Vagina (tissue), 2 donors: ENCODE measurements around the gene CTAGE9. TPM values are rescaled to one million over a fixed set of nuclear protein-coding genes. Genes with fewer than 3 reads are reported as not detected.
"Not testable (repeated sequence)": the region's sequence is repeated elsewhere in the genome, so short reads cannot be mapped to it uniquely, and the experiment has no call there.

Experiments used
- DNase-seq, 2 donors: peaks; one replicate each; pipeline ENCODE4 v3.0.0-alpha.2; 2017; ENCODE audit errors: extremely low spot score in 2 of 2
- H3K27ac ChIP-seq: fragments of 200-600 bp; sonication (generic); one replicate; pipeline ENCODE4 v1.5.1; 2019
- H3K27me3 ChIP-seq: fragments of 200-600 bp; sonication (generic); one replicate; pipeline ENCODE4 v1.5.1; 2019
- H3K36me3 ChIP-seq, 2 donors: fragments of 200-600 bp; sonication (generic); one replicate each; pipeline ENCODE4 v1.5.1; 2017 to 2019
- H3K4me1 ChIP-seq: fragments of 200-600 bp; sonication (generic); one replicate; pipeline ENCODE4 v1.5.1; 2019
- H3K4me3 ChIP-seq, 2 donors: fragments of 200-600 bp; sonication (generic); 1 replicate in 1 of 2; 2 replicates in 1 of 2; pipeline ENCODE4 v1.5.1; 2016 to 2019
- H3K9me3 ChIP-seq: fragments of 200-600 bp; sonication (generic); one replicate; pipeline ENCODE4 v1.5.1; 2019
- CTCF ChIP-seq, 3 experiments: fragments of 450-650 bp in 2 of 3; fragments of 200-600 bp in 1 of 3; sonication (generic) in 1 of 3; IDR thresholded peaks; one replicate each; pipeline ENCODE4 v1.5.1; 2017 to 2019; ENCODE audit warnings: antibody characterized with exemption in 3 of 3, mild to moderate bottlenecking in 2 of 3, moderate library complexity in 2 of 3
- POLR2A ChIP-seq, 2 donors: fragments of 450-650 bp; IDR thresholded peaks; one replicate each; pipeline ENCODE4 v1.6.1; 2017; ENCODE audit warnings: antibody characterized with exemption in 2 of 2, mild to moderate bottlenecking in 2 of 2, moderate library complexity in 2 of 2
- POLR2AphosphoS5 ChIP-seq, 2 donors: sonication (generic); formaldehyde crosslinking; IDR thresholded peaks; one replicate each; pipeline ENCODE4 v1.9.0; 2017; ENCODE audit warnings: antibody characterized with exemption in 2 of 2, mild to moderate bottlenecking in 2 of 2, low read depth in 1 of 2; ENCODE audit not compliant: insufficient read depth in 1 of 2
- intact Hi-C: fragments of 100-400 bp; cut with DNase I; formaldehyde crosslinking; loops from one replicate; pipeline ENCODE4 v1.15.1; 2023
- total RNA-seq: library from RNA; depleted of rRNA; stranded (reverse); fragments of >200 nt; gene quantifications from one replicate; pipeline ENCODE4 v1.2.3, GENCODE V29; 2016

CTAGE9 gene
- total RNA-seq, 1 donor from 2014 or later = not detected

DNA sequence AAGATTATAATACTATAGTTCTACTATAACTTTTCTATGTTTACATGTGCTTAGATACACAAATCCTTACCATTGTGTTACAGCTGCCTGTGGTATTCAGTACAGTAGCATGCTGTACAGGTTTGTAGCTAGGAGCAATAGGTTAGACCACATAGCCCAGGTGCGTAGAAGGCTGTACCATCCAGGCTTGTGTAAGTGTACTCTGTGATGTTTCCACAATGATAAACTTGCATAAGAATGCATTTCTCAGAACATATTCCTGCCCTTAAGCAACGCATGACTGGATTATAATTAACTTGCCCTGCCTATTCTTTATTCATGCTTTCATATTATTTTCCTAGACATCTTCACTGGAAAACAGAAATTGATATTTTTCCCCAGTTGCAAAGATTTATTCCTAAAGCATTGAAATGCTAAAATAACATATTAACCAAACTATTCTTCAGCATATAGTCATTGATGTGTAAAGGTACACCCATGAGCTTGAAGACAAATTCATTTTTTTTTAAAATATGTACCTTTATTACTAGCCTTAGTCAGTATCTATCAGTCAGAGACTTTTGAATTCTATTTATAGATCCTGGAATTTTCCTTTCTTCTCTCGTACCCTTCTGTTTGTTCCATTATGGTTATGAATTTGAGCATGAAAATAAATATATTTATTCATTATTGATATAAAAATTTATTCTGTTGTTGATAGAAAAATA, 7.2 kb upstream of the CTAGE9 start:
- TF ChIP-seq POLR2A (IDR thresholded peaks at IDR 0.05) (no peak), CTCF (IDR thresholded peaks at IDR 0.05) (no peak), POLR2AphosphoS5 (IDR thresholded peaks at IDR 0.05; ENCODE audit: insufficient read depth in 1 of 2, low read depth in 1 of 2) (no peak)
- H3K27me3 ChIP-seq = no peaks in the 10 kb centered on the region
- no peak for DNase-seq

GRCh38 chr6:131715567-131715966, 4.8 kb upstream of the CTAGE9 start:
- H3K9me3 ChIP-seq, H3K27ac ChIP-seq, DNase-seq, H3K4me1 ChIP-seq, H3K27me3 ChIP-seq, H3K4me3 ChIP-seq, intact Hi-C loops, H3K36me3 ChIP-seq: not testable (repeated sequence)

More for the DNA sequence above, 7.2 kb upstream of the CTAGE9 start:
- H3K4me3 ChIP-seq = no peak overlapping the region
- H3K36me3 ChIP-seq = no peaks in the 10 kb centered on the region
- no peaks in the 10 kb centered on the region for H3K9me3 ChIP-seq
- H3K27ac ChIP-seq = no peak overlapping the region
- intact Hi-C loops = no loop called here
- H3K4me1 ChIP-seq = no peaks in the 10 kb centered on the region

- H3K27ac ChIP-seq, H3K4me3 ChIP-seq, H3K9me3 ChIP-seq, H3K4me1 ChIP-seq, H3K27me3 ChIP-seq, DNase-seq, H3K36me3 ChIP-seq, intact Hi-C loops: not testable (repeated sequence)
These were observed 6.9 kb downstream of the CTAGE9 start for GRCh38 chr6:131703905-131704304.

DNA sequence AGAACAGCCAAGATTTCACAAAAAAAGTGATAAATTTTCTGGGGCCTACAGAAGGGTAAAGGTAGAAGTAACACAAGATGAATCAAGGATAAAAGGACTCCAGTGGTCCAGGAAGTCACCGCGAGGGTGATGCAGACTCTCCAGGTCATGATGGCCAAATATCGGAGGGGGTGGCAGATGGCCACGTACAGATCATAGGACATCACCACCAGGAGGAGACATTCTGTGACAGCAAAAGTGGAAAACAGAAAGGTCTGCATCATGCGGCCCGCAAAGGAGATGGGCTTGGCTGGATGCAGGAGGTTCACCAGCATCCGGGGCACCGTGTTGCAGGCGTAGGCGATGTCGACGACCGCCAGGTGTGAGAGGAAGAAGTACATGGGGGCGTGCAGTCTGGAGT, 10.0 kb downstream of the CTAGE9 start:
- H3K4me3 ChIP-seq, H3K36me3 ChIP-seq, H3K9me3 ChIP-seq, DNase-seq, H3K27ac ChIP-seq, H3K27me3 ChIP-seq, intact Hi-C loops, H3K4me1 ChIP-seq: not testable (repeated sequence)

GRCh38 chr6:131696956-131697355, 13.9 kb downstream of the CTAGE9 start:
- H3K4me3 ChIP-seq = no peak overlapping the region
- TF ChIP-seq CTCF (IDR thresholded peaks at IDR 0.05) (no peak), POLR2A (IDR thresholded peaks at IDR 0.05) (no peak), POLR2AphosphoS5 (IDR thresholded peaks at IDR 0.05; ENCODE audit: insufficient read depth in 1 of 2, low read depth in 1 of 2) (no peak)
- no peaks in the 10 kb centered on the region for H3K4me1 ChIP-seq
- H3K27me3 ChIP-seq = no peaks in the 10 kb centered on the region
- no peaks in the 10 kb centered on the region for H3K36me3 ChIP-seq
- DNase-seq = no peak
- no peaks in the 10 kb centered on the region for H3K9me3 ChIP-seq
- no peak overlapping the region for H3K27ac ChIP-seq
- intact Hi-C loops = no loop called here

- Histone ChIP-seq H3K27me3 (no peaks in the 10 kb centered on the region), H3K4me3 (no peak overlapping the region), H3K4me1 (no peaks in the 10 kb centered on the region), H3K36me3 (no peaks in the 10 kb centered on the region), H3K9me3 (no peaks in the 10 kb centered on the region), H3K27ac (no peak overlapping the region)
- TF ChIP-seq CTCF (IDR thresholded peaks at IDR 0.05) (peak in 2 of 3 experiments; percentile 40 to 64), POLR2A (IDR thresholded peaks at IDR 0.05) (no peak)
- intact Hi-C loops = no loop called here
- no peak for DNase-seq
These were observed 15.9 kb downstream of the CTAGE9 start for GRCh38 chr6:131694832-131695426.
